ENCODE measurements around the gene EPHB6. TPM values are rescaled to one million over a fixed set of nuclear protein-coding genes. Genes with fewer than 3 reads are reported as not detected.

The EPHB6 gene
- total RNA-seq, 4 donors from 2014 or later = 15.2 to 40.4 (median 26.1) TPM

DNA sequence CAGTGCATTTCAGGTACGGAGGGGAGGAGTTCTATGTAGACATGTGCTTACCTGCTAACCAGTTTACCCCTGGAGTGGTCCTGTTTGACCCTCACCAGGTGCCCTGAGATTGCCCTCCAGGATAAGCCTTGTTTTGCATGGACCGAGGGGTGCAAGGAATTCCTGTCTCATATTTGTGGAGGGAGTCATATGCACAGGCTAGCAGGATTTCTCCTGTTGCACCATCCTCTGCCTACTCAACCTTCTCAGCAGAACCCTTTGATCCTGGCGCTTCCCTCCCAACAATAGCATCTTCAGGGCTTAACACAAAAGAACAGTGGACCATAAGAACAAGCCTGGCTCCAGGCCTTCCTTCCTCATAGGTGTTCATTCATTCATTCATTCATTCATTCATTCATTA lies 23.4 kb downstream of the EPHB6 start:
- H3K4me3 ChIP-seq = no peak overlapping the region
- H3K4me1 ChIP-seq = peaks cover 0 to 13% (median 0%) of the 10 kb centered on the region in 3 donors
- peaks cover 0 to 14% (median 0%) of the 10 kb centered on the region in 3 donors for H3K36me3 ChIP-seq
- H3K27me3 ChIP-seq = peaks cover 0 to 26% (median 0%) of the 10 kb centered on the region in 4 donors
- TF ChIP-seq, protein P1, sequence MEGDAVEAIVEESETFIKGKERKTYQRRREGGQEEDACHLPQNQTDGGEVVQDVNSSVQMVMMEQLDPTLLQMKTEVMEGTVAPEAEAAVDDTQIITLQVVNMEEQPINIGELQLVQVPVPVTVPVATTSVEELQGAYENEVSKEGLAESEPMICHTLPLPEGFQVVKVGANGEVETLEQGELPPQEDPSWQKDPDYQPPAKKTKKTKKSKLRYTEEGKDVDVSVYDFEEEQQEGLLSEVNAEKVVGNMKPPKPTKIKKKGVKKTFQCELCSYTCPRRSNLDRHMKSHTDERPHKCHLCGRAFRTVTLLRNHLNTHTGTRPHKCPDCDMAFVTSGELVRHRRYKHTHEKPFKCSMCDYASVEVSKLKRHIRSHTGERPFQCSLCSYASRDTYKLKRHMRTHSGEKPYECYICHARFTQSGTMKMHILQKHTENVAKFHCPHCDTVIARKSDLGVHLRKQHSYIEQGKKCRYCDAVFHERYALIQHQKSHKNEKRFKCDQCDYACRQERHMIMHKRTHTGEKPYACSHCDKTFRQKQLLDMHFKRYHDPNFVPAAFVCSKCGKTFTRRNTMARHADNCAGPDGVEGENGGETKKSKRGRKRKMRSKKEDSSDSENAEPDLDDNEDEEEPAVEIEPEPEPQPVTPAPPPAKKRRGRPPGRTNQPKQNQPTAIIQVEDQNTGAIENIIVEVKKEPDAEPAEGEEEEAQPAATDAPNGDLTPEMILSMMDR (IDR thresholded peaks at IDR 0.05) = no peak
- TF ChIP-seq POLR2A (IDR thresholded peaks at IDR 0.05) = no peak
- DNase-seq = no peak
- no peak overlapping the region for H3K27ac ChIP-seq
- no peaks in the 10 kb centered on the region for H3K9me3 ChIP-seq
- intact Hi-C loops (cut with DNase I) = loop anchor here (10.0 kb wide), 1 partner anchor 126 kb away; no protein-coding TSS in a partner anchor
- 80 to 89% methylated on average over 1 to 3 of the region's 3 CpGs for WGBS, 2 donors

DNA sequence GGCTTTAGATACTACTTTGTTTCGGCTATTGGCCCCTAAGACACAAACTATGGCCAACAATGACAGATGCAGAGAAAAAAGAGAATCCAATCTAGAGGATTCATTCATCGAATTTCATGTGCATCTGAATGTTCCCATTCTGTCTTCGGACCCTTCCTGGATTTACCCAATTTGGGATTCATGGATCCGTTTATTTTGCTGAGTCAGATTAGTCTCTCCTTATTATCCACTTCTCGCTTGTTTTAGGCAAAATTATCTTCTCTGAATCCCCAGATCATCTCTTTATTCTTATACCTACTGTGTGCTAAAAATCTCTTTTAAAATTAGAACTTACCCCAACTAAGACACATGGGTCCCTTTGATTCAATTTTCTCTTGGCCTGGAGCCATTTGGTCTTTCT lies 24.2 kb downstream of the EPHB6 start:
- intact Hi-C loops (cut with DNase I) = loop anchor here (10.0 kb wide), 1 partner anchor 126 kb away; no protein-coding TSS in a partner anchor
- Histone ChIP-seq H3K27me3 (peaks cover 0 to 26% (median 0%) of the 10 kb centered on the region in 4 donors), H3K9me3 (no peaks in the 10 kb centered on the region), H3K36me3 (peaks cover 0 to 14% (median 0%) of the 10 kb centered on the region in 3 donors), H3K4me3 (no peak overlapping the region), H3K27ac (no peak overlapping the region), H3K4me1 (peaks cover 0 to 18% (median 0%) of the 10 kb centered on the region in 3 donors)
- DNase-seq = no peak
- TF ChIP-seq POLR2A (IDR thresholded peaks at IDR 0.05) = no peak
- TF ChIP-seq, protein P1 (IDR thresholded peaks at IDR 0.05) = no peak
- 73 to 91% methylated on average over 5 of the region's 5 CpGs for WGBS, 2 donors

DNA sequence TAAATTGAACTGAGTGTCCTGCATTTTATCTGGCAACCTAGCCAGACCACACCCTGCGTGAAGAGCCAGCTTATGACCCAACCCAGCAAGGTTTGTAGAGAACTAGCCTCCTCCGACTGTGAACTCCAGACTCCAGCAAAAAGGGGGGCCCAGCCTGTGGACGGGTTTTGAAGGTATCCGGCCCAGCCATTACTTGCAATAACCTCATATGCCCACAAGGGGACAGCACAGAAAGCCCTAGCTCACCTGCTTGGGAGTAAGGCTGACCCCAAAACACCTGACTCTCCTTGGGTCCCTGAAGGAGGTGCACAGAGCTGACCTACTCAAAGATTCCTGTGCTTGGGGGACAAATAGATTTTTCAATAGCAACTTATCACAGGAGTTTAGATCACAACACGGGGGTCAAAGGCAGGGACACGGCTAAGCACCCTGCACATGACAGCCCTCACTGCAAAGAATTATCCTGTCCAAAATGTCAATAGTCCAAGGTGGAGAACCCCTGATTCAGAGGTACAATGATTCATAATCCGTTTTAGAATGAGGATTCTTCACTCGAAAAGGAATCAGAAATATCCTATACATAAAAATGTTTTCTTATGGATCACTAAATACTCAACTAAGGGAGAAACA lies 26.1 kb downstream of the EPHB6 start:
- Histone ChIP-seq H3K27me3 (peaks cover 0 to 26% (median 0%) of the 10 kb centered on the region in 4 donors), H3K9me3 (no peaks in the 10 kb centered on the region), H3K36me3 (no peaks in the 10 kb centered on the region), H3K4me3 (no peak overlapping the region), H3K4me1 (peaks cover 0 to 38% (median 4%) of the 10 kb centered on the region in 3 donors), H3K27ac (no peak overlapping the region)
- no peak for TF ChIP-seq POLR2A (IDR thresholded peaks at IDR 0.05)
- TF ChIP-seq, protein P1 (IDR thresholded peaks at IDR 0.05) = peak; percentile 66 to 88 (median 84)
- 29 to 31% methylated on average over 8 of the region's 8 CpGs for WGBS, 2 donors
- intact Hi-C loops (cut with DNase I) = loop anchor here (5.0 kb wide), 1 partner anchor 81 kb away; the partner anchor contains the start of gene KEL
- DNase-seq = no peak

DNA sequence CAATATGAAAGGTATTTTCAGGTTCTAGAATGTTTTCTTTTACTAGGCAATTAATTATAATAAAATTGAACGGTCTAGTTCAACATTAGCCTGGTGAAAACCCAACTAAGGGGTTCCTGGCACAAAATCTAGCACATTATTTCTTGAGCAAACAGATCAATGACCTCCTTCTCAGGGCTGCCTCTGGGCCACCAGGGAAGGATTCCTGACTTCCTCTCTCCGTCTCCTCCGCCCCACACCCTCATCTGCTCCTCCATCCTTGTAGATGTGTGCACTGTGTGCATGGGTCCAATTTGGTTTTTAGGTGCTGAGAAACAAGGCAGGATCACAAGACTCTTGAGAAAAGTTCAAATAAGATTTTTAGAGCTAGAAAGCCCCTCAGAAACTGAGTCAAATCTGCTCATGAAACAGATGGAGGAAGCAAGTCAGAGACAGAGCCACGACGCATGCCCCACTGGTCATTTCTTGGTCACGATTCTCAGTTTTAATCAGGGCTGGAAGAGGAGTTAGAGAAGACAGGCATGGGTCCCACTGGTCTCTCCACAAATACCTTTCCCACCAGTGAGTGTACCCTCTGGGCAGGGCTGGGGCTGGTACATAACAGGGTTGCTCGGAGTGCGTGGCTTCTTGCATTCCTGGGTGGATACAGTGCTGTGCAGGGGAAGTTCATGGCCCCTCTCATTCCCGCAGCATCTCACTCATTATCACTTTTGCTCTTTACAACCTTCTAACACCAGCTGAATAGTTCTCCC lies 26.9 kb downstream of the EPHB6 start:
- no peak for TF ChIP-seq POLR2A (IDR thresholded peaks at IDR 0.05)
- TF ChIP-seq, protein P1 (IDR thresholded peaks at IDR 0.05) = no peak
- Histone ChIP-seq H3K9me3 (no peaks in the 10 kb centered on the region), H3K27me3 (peaks cover 0 to 26% (median 0%) of the 10 kb centered on the region in 4 donors), H3K36me3 (no peaks in the 10 kb centered on the region), H3K4me1 (peaks cover 0 to 45% (median 8%) of the 10 kb centered on the region in 3 donors), H3K27ac (no peak overlapping the region), H3K4me3 (no peak overlapping the region)
- intact Hi-C loops (cut with DNase I) = loop anchor here (5.0 kb wide), 1 partner anchor 81 kb away; the partner anchor contains the start of gene KEL
- WGBS, 2 donors = 57 to 62% methylated on average over 9 of the region's 9 CpGs
- DNase-seq = no peak

DNA sequence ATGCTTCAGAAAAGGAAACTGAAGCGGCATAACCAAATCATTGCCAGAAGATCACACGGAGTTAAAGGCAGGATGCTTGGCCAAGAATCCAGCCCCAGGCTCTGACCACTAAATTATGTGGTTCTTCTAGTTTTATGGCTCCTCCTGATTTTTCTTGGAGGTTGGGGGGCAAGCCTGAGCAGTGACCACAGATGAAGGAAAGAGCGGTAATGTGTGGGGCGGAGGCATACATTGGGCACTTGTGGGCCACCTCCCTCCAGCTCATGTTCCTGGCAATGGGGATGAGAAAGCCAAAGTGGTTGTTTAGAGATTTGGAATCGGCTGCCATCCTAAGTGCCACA lies 27.4 kb downstream of the EPHB6 start:
- H3K36me3 ChIP-seq = no peaks in the 10 kb centered on the region
- H3K27me3 ChIP-seq = peaks cover 0 to 26% (median 0%) of the 10 kb centered on the region in 4 donors
- no peaks in the 10 kb centered on the region for H3K9me3 ChIP-seq
- H3K4me1 ChIP-seq = peaks cover 0 to 51% (median 8%) of the 10 kb centered on the region in 3 donors
- no peak for TF ChIP-seq POLR2A (IDR thresholded peaks at IDR 0.05)
- TF ChIP-seq, protein P1 (IDR thresholded peaks at IDR 0.05) = no peak
- no peak for DNase-seq
- WGBS, 2 donors = 44 to 45% methylated on average over 4 to 5 of the region's 5 CpGs
- no peak overlapping the region for H3K27ac ChIP-seq
- intact Hi-C loops (cut with DNase I) = loop anchor here (5.0 kb wide), 1 partner anchor 80 kb away; the partner anchor contains the start of gene KEL
- H3K4me3 ChIP-seq = no peak overlapping the region
